Cardiac fibroblast (primary cell): ENCODE measurements around the gene STXBP6.

Experiments
- DNase-seq, 2 donors: peaks; one replicate each; pipeline versions ENCODE4 v3.0.0 to v3.0.0-alpha.2; 2010; ENCODE audit warnings: low read depth in 2 of 2
- H3K4me3 ChIP-seq, 2 donors: replicated peaks in 1 of 2; 1 replicate in 1 of 2; 2 replicates in 1 of 2; pipeline ENCODE4 v1.5.1; 2011; ENCODE audit warnings: low read depth in 2 of 2, low read length in 2 of 2, mild to moderate bottlenecking in 2 of 2, moderate library complexity in 1 of 2
- TF ChIP-seq, protein P1 (sequence below): IDR thresholded peaks from one replicate; pipeline ENCODE4 v1.5.1; 2011; ENCODE audit warnings: low read depth, mild to moderate bottlenecking, low read length, inconsistent platforms

Gene STXBP6

GRCh38 chr14:24888532-24888931 is 161.4 kb downstream of the STXBP6 start:
- no peak overlapping the region for H3K4me3 ChIP-seq
- TF ChIP-seq, protein P1, sequence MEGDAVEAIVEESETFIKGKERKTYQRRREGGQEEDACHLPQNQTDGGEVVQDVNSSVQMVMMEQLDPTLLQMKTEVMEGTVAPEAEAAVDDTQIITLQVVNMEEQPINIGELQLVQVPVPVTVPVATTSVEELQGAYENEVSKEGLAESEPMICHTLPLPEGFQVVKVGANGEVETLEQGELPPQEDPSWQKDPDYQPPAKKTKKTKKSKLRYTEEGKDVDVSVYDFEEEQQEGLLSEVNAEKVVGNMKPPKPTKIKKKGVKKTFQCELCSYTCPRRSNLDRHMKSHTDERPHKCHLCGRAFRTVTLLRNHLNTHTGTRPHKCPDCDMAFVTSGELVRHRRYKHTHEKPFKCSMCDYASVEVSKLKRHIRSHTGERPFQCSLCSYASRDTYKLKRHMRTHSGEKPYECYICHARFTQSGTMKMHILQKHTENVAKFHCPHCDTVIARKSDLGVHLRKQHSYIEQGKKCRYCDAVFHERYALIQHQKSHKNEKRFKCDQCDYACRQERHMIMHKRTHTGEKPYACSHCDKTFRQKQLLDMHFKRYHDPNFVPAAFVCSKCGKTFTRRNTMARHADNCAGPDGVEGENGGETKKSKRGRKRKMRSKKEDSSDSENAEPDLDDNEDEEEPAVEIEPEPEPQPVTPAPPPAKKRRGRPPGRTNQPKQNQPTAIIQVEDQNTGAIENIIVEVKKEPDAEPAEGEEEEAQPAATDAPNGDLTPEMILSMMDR, result no peak
- no peak for DNase-seq

DNA sequence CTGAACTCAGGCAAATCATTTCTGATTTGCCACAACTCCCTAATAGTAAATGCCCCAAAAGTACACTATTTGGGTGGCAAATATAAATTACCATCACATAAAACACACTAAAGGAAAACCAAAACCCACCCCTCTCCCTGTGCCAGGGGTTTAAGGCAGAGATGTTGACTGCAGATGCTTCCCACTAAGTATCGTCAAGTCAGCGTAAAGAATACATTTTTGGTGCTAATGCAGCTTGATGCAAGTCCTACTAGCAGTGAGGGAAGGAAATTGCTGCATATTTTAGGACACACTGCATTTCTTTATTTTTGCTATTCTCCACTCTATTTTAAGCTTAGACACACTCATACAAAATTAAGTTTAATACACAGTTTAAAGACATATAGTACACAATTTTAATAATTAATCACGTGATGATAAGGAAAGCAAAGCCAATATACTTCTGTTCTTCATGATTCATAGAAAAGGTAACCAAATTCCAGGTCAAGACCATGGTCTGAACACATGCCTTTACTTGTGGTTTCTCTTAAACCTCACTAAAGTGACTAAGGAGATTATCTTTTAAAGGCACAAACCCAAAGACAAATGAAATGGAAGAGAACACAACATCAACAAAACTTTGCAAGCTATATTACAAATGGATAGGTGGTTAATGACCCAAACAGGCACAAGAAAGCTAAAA is 162.2 kb downstream of the STXBP6 start:
- TF ChIP-seq, protein P1, result no peak
- DNase-seq, result no peak
- no peak overlapping the region for H3K4me3 ChIP-seq

DNA sequence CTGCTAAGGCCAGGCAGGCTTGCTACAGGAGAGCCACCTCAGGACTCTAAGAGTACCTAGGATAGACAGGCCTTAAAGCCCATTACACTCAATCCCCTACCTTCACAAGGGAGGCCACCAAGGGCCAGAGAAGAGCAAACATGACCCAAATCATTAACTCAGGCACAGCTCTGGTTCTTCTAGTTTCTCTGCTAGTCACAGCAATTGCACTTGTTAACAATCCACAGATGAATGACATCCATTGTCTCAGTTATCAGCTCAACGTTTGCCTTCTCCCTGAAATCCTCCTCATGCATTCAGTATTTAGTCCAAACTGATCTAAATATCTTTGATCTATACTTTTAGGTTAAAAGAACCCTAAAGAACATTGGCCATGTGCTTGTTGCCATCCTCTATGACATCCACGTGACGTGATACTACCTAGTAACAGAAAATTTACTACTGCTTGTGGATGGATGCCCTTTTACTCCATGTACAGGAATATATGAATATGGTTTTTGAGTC is 164.5 kb downstream of the STXBP6 start:
- no peak overlapping the region for H3K4me3 ChIP-seq
- TF ChIP-seq, protein P1, result no peak
- no peak for DNase-seq

- TF ChIP-seq, protein P1, result no peak
- H3K4me3 ChIP-seq, result no peak overlapping the region
- DNase-seq, result peak; percentile 44 to 51
Measured at GRCh38 chr14:24883576-24883975, 166.4 kb downstream of the STXBP6 start.

DNA sequence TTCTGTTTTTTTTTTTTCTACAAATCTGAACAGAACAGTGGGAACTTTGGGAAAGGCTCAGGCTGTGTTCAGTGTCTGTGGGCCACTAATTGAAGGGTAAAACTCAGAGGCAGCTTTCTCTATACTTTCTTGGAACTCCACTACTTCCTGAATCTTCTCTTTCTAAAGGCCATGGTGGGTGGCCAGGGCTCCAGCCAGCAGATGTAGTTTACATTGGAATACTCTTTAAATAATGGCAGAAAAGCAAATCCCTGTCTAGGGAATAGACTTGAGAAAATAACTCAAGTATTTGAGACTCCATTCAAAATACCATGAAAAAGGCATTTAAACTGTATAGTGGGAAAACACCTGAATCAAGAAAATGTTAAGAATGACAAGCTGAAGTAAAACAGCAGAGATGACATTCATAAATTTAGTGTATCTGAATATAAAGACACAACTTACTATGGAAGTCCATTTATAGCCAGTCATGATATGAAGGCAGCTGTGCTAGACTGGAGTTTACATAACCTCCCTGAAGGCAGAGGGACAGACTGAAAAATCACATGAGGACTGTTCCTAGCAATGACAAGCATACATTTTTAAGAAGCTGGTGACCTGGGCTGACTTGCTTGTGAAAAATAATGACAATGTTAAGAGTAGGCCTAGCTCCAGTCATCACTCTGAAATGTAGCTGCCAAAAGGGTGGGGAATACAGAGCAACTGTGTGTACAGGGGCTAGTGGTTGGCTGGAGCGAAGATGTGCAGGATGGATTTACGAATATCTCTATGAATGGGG is 168.6 kb downstream of the STXBP6 start:
- TF ChIP-seq, protein P1, result no peak
- H3K4me3 ChIP-seq, result no peak overlapping the region
- DNase-seq, result no peak

DNA sequence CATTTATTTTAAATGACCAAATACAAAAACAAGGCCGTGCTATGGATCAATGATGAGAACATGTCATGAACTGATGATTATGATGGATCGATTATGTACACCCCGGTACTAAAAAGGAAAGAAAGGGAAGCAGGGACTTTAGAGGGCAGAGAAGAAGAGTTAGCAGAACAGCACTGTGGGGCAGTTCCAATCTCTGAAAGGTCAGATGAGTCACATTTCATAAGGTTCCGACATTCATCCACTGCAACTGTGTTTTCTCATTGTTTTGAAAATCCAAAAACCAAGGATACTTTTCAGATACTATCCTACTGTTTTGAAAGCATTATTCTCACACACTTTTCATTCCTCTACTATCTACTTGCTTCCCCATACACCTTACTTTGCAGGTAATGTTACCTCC is 169.3 kb downstream of the STXBP6 start:
- DNase-seq, result peak; percentile 35
- TF ChIP-seq, protein P1, result no peak
- no peak overlapping the region for H3K4me3 ChIP-seq
